Measurements from ENCODE around the gene LBP.

GRCh38 chr20:38407321-38407720, 61.0 kb downstream of the LBP start:
- TF ChIP-seq CTCF (IDR thresholded peaks at IDR 0.05 in 2 of 3, conservative IDR thresholded peaks at IDR 0.05 in 1 of 3; ENCODE audit: borderline replicate concordance in 1 of 3, insufficient read depth in 1 of 3, low read depth in 2 of 3, low read length in 2 of 3) (no peak), POLR2AphosphoS5 (IDR thresholded peaks at IDR 0.05; ENCODE audit: low read depth, low read length) (no peak), TCF7L2 (IDR thresholded peaks at IDR 0.05; ENCODE audit: borderline replicate concordance, extremely low read depth, insufficient read depth, insufficient read length) (no peak), POLR2A (IDR thresholded peaks at IDR 0.05; ENCODE audit: borderline replicate concordance, extremely low read depth, insufficient read depth, insufficient read length) (no peak), CEBPB (IDR thresholded peaks at IDR 0.05; ENCODE audit: low read depth) (no peak), EZH2 (IDR thresholded peaks at IDR 0.05) (no peak), SRF (IDR thresholded peaks at IDR 0.05; ENCODE audit: low read depth) (no peak), EGR1 (IDR thresholded peaks at IDR 0.05; ENCODE audit: low read depth) (no peak), ZNF274 (IDR thresholded peaks at IDR 0.05; ENCODE audit: low read depth, low read length) (no peak)

Measured in HCT116 (cell line).